K562 (cell line): ENCODE data around the gene GMDS. TPM values are rescaled to one million over a fixed set of nuclear protein-coding genes. Genes with fewer than 3 reads are reported as not detected.

ENCODE experiments used
- ATAC-seq: fragments of 200-7000 bp; cut with Tn5 transposase; 3 replicates; pipeline ENCODE4 v1.9.1; 2020; ENCODE audit warnings: moderate library complexity
- BruUV-seq: library from RNA; stranded (reverse); fragments of 400-500 nt; replicated peaks from 2 replicates; lab custom pipeline; 2021; lab: Mats Ljungman, UMichigan
- CTCF ChIA-PET: fragments of 300-600 bp; formaldehyde crosslinking; extraction: SDS; loops from one replicate; lab custom pipeline; 2021; ENCODE audit warnings: low intra/inter-chr PET ratio; lab: Yijun Ruan, JAX
- POLR2A ChIA-PET: fragments of 300-600, 350-650 bp; sonication (Branson Sonifier 250); formaldehyde crosslinking; extraction: SDS; loops from one replicate; lab custom pipeline; 2021; ENCODE audit warnings: antibody characterized with exemption, inconsistent platforms; lab: Yijun Ruan, JAX
- DNase-seq, 4 experiments: peaks; one replicate each; pipeline versions ENCODE4 v3.0.0 to v3.0.0-alpha.2; 2011 to 2018; ENCODE audit warnings: low spot score in 3 of 4, mixed read lengths in 3 of 4; ENCODE audit errors: extremely low read depth in 1 of 4
- FAIRE-seq: peaks from 2 replicates; lab custom pipeline; 2011; peaks lifted over from hg19 to GRCh38; lab: Jason Lieb, UNC
- H2AFZ ChIP-seq: 2 replicates; pipeline ENCODE4 v1.6.0; 2011; ENCODE audit warnings: low read depth, low read length, control low read depth, inconsistent platforms
- H3K27ac ChIP-seq: fragments of 200-600 bp; 3 replicates; pipeline ENCODE4 v1.8.0; 2011; ENCODE audit warnings: low read depth, mild to moderate bottlenecking, control low read depth, inconsistent platforms, low read length, moderate library complexity, mixed read lengths; ENCODE audit errors: extremely low read depth
- H3K27me3 ChIP-seq, 2 experiments: fragments of 300-600 bp in 1 of 2; 2 replicates in 1 of 2; 3 replicates in 1 of 2; pipeline versions ENCODE4 v1.6.0 to v1.8.0; 2011; ENCODE audit warnings: inconsistent platforms in 2 of 2, low read length in 2 of 2, mild to moderate bottlenecking in 1 of 2, mixed read lengths in 1 of 2, moderate library complexity in 1 of 2; ENCODE audit not compliant: control insufficient read depth in 2 of 2, insufficient read depth in 2 of 2
- H3K36me3 ChIP-seq: fragments of 300-600 bp; 3 replicates; pipeline ENCODE4 v1.8.0; 2011; ENCODE audit warnings: mild to moderate bottlenecking, low read length, inconsistent platforms; ENCODE audit not compliant: control insufficient read depth, insufficient read depth
- H3K4me1 ChIP-seq, 2 experiments: fragments of 200-600 bp in 1 of 2; replicated peaks in 1 of 2; 2 replicates in 1 of 2; 3 replicates in 1 of 2; pipeline versions ENCODE4 v1.5.1 to v1.8.0; 2011; ENCODE audit warnings: inconsistent platforms in 2 of 2, low read length in 2 of 2, mild to moderate bottlenecking in 1 of 2, mixed read lengths in 1 of 2, moderate library complexity in 1 of 2; ENCODE audit not compliant: control insufficient read depth in 2 of 2, insufficient read depth in 2 of 2
- H3K4me2 ChIP-seq: 2 replicates; pipeline ENCODE4 v1.6.1; 2011; ENCODE audit warnings: low read length, control low read depth, inconsistent platforms, mixed read lengths; ENCODE audit not compliant: insufficient read depth
- H3K4me3 ChIP-seq: fragments of 200-600 bp; sonication (generic), shearing (Covaris generic); 2 replicates; pipeline ENCODE4 v1.5.1; 2016; ENCODE audit warnings: control low read depth, inconsistent platforms
- H3K79me2 ChIP-seq: fragments of 200-600 bp; 3 replicates; pipeline ENCODE4 v1.8.0; 2011; ENCODE audit warnings: low read length, inconsistent platforms; ENCODE audit not compliant: control insufficient read depth, insufficient read depth
- H3K9ac ChIP-seq, 2 experiments: 2 replicates each; pipeline versions ENCODE4 v1.6.0 to v1.6.1; 2011; ENCODE audit warnings: low read depth in 2 of 2, low read length in 2 of 2, control low read depth in 1 of 2, inconsistent platforms in 1 of 2, mild to moderate bottlenecking in 1 of 2, mixed read lengths in 1 of 2; ENCODE audit not compliant: insufficient read depth in 1 of 2
- H3K9me1 ChIP-seq: one replicate; pipeline ENCODE4 v1.6.0; 2011; ENCODE audit warnings: inconsistent platforms, mild to moderate bottlenecking, low read length, moderate library complexity; ENCODE audit not compliant: control insufficient read depth, insufficient read depth
- H3K9me3 ChIP-seq: replicated peaks from 2 replicates; pipeline ENCODE4 v1.5.1; 2011; ENCODE audit warnings: low read depth, low read length, inconsistent platforms; ENCODE audit not compliant: control insufficient read depth, insufficient read depth
- H4K20me1 ChIP-seq: replicated peaks from 2 replicates; pipeline ENCODE4 v1.6.1; 2011; ENCODE audit warnings: low read length, inconsistent platforms, mixed read lengths; ENCODE audit not compliant: control insufficient read depth, insufficient read depth
- MCM7 ChIP-seq, 2 experiments: fragments of 450-650 bp; IDR thresholded peaks; 2 replicates each; pipeline ENCODE4 v1.6.1; 2016 to 2018
- MLX ChIP-seq, 2 experiments: fragments of 450-650 bp in 1 of 2; sonication (generic) in 1 of 2; formaldehyde crosslinking; conservative IDR thresholded peaks; 2 replicates each; pipeline versions ENCODE4 v1.4.0 to v1.8.1; 2020 to 2022; ENCODE audit warnings: mild to moderate bottlenecking in 1 of 2, missing genetic modification reagents in 1 of 2
- PKNOX1 ChIP-seq: fragments of 450-650 bp; IDR thresholded peaks from 2 replicates; pipeline ENCODE4 v1.6.1; 2016
- RCOR1 ChIP-seq, 2 experiments: IDR thresholded peaks; 2 replicates each; pipeline ENCODE4 v1.6.1; 2012; ENCODE audit warnings: low read depth in 2 of 2, low read length in 2 of 2, borderline replicate concordance in 1 of 2, improper control_type of control experiment in 1 of 2
- SUPT5H ChIP-seq: fragments of 450-650 bp; IDR thresholded peaks from 2 replicates; pipeline ENCODE4 v1.6.1; 2016
- ZNF431 ChIP-seq: sonication (generic); formaldehyde crosslinking; IDR thresholded peaks from 2 replicates; pipeline ENCODE4 v1.8.0; 2022; ENCODE audit warnings: mild to moderate bottlenecking, missing genetic modification reagents
- ZNF583 ChIP-seq: fragments of 250-450 bp; sonication (Bioruptor Pico); IDR thresholded peaks from 2 replicates; pipeline ENCODE4 v1.4.0; 2020
- whole genome bisulfite sequencing: fragments of 100-300 bp; shearing (Covaris generic); methylation state at CpG from one replicate; pipeline ENCODE4 v1.1.6; 2016; ENCODE audit warnings: low coverage, mixed read lengths; ENCODE audit not compliant: insufficient coverage; ENCODE audit errors: missing lambda C conversion rate; 5-methylcytosine and 5-hydroxymethylcytosine counted together
- in situ Hi-C: fragments of 300-500 bp; cut with MboI; formaldehyde crosslinking; loops from 4 replicates; pipeline ENCODE4 v1.15.0; 2018; ENCODE audit warnings: inconsistent platforms, mixed read lengths
- intact Hi-C: fragments of 100-400 bp; cut with micrococcal nuclease; formaldehyde crosslinking; loops from 2 replicates; pipeline ENCODE4 v1.14.2; 2022
- polyA plus RNA-seq, 8 experiments: library from polyadenylated mRNA; depleted of rRNA in 4 of 8; stranded (reverse) in 5 of 8; unstranded in 3 of 8; fragments of >200 nt; fragmentation: Nextera tagmentation in 2 of 8; fragmentation: Illumina TruSeq in 1 of 8; extraction: Ambion mirVana in 2 of 8; extraction: Trizol in 1 of 8; gene quantifications; 2 replicates each; pipeline versions ENCODE4 v1.2.1 to v1.2.3, GENCODE V29; 2011 to 2014; ENCODE audit warnings: inconsistent platforms in 1 of 8, missing spikeins in 1 of 8
- total RNA-seq, 7 experiments: library from RNA; depleted of rRNA in 6 of 7; stranded (reverse); fragments of >200 nt in 6 of 7; fragmentation: Illumina TruSeq in 2 of 7; extraction: Trizol in 2 of 7; gene quantifications; 2 replicates each; pipeline versions ENCODE4 v1.2.1 to v1.2.3, GENCODE V29; 2011 to 2021; ENCODE audit warnings: low replicate concordance in 1 of 7

Gene GMDS
- total and polyA plus RNA-seq, 9 of the 15 experiments (the other 6 are each of a cell fraction or from before 2014, with no cell fraction given) = 0.48 to 31.8 (median 13.4) TPM

- H4K20me1 ChIP-seq = no peaks in the 10 kb centered on the region
- ChIA-PET CTCF (no interaction called here), POLR2A (interaction anchor here (0.9 kb wide), 1 partner anchor 132 kb away, joined by 4 read pairs; no protein-coding TSS in a partner anchor)
- under 1% methylated on average over 9 of the region's 9 CpGs for WGBS
- H3K9me3 ChIP-seq = no peaks in the 10 kb centered on the region
- H3K4me3 ChIP-seq = no peak overlapping the region
- DNase-seq (no peak), ATAC-seq (no peak), FAIRE-seq (no peak)
- TF ChIP-seq RCOR1 (IDR thresholded peaks at IDR 0.05; ENCODE audit: borderline replicate concordance in 1 of 2, low read depth in 2 of 2, low read length in 2 of 2) = no peak
- TF ChIP-seq ZNF431 (CRISPR knock-in tag) = no peak
- no peak for TF ChIP-seq ZNF583 (CRISPR knock-in tag)
- TF ChIP-seq SUPT5H = no peak
- TF ChIP-seq MLX (CRISPR knock-in tag; conservative IDR thresholded peaks at IDR 0.05) = no peak
- TF ChIP-seq MCM7 (IDR thresholded peaks at IDR 0.05) = no peak
- TF ChIP-seq PKNOX1 = no peak
- H3K27ac ChIP-seq = no peak overlapping the region
- H3K4me1 ChIP-seq = no peaks in the 10 kb centered on the region
- H2AFZ ChIP-seq = no peak overlapping the region
- H3K36me3 ChIP-seq = no peaks in the 10 kb centered on the region
- H3K79me2 ChIP-seq = no peaks in the 10 kb centered on the region
- no peak overlapping the region for H3K9ac ChIP-seq
- in situ Hi-C loops (no loop called here), intact Hi-C loops (no loop called here)
- no TSS peak for BruUV-seq
- peaks cover 24 to 41% of the 10 kb centered on the region in 2 experiments; a peak in 4 of 5 replicates for H3K27me3 ChIP-seq
- H3K4me2 ChIP-seq = no peak overlapping the region
- H3K9me1 ChIP-seq = no peaks in the 10 kb centered on the region
Observed at GRCh38 chr6:1762203-1762602, 483.2 kb downstream of the GMDS start.
